C1 segment of cervical spinal cord (tissue), 14 donors: ENCODE measurements around the gene PARP8.
"Not testable (repeated sequence)": the region's sequence is repeated elsewhere in the genome, so short reads cannot be mapped to it uniquely, and the experiment has no call there.

Experiments used
- DNase-seq, 14 donors: peaks; one replicate each; lab custom pipeline; 2025; lab: John Stamatoyannopoulos, UW

Gene PARP8

GRCh38 chr5:50666261-50667022 lies at the start of gene PARP8:
PARP8 (plus strand) TSS chr5:50666637; CDS start chr5:50667096, 459 bp downstream.
- DNase-seq = peak in 10 of 14 donors; percentile 20 to 69 (median 46)

- DNase-seq = no peak
Measured at GRCh38 chr5:50623666-50624065, 42.8 kb upstream of the PARP8 start.

- DNase-seq = peak in 1 of 14 donors; percentile 2
Measured at GRCh38 chr5:50634866-50635265, 31.6 kb upstream of the PARP8 start.

GRCh38 chr5:50637576-50637975 lies 28.9 kb upstream of the PARP8 start:
- not testable (repeated sequence) for DNase-seq

- DNase-seq = no peak
Measured at GRCh38 chr5:50646591-50646990, 19.8 kb upstream of the PARP8 start.

GRCh38 chr5:50647726-50648125 lies 18.7 kb upstream of the PARP8 start:
- no peak for DNase-seq

GRCh38 chr5:50653946-50654345 lies 12.5 kb upstream of the PARP8 start:
- no peak for DNase-seq

- no peak for DNase-seq
Measured at GRCh38 chr5:50655067-50655809, 11.2 kb upstream of the PARP8 start.

- no peak for DNase-seq
Measured at GRCh38 chr5:50655810-50656205, 10.6 kb upstream of the PARP8 start.

GRCh38 chr5:50657044-50657443 lies 9.4 kb upstream of the PARP8 start:
- DNase-seq = no peak

- DNase-seq = no peak
Measured at GRCh38 chr5:50658246-50658645, 8.2 kb upstream of the PARP8 start.

- peak in 3 of 14 donors; percentile 4 to 26 (median 7) for DNase-seq
Measured at GRCh38 chr5:50663636-50664035, 2.8 kb upstream of the PARP8 start.

- DNase-seq = no peak
Measured at GRCh38 chr5:50665091-50665490, 1.3 kb upstream of the PARP8 start.

GRCh38 chr5:50665761-50666202 lies 655 bp upstream of the PARP8 start:
- DNase-seq = peak in 1 of 14 donors; percentile 22

GRCh38 chr5:50667023-50667652 lies 701 bp downstream of the PARP8 start:
- peak in 10 of 14 donors; percentile 27 to 74 (median 46) for DNase-seq

GRCh38 chr5:50667653-50668595 lies 1.5 kb downstream of the PARP8 start:
- DNase-seq = peak in 11 of 14 donors; percentile 15 to 74 (median 41)

- DNase-seq = not testable (repeated sequence)
Measured at GRCh38 chr5:50668636-50669035, 2.2 kb downstream of the PARP8 start.

- DNase-seq = no peak
Measured at GRCh38 chr5:50672663-50673062, 6.2 kb downstream of the PARP8 start.

- not testable (repeated sequence) for DNase-seq
Measured at GRCh38 chr5:50673444-50673843, 7.0 kb downstream of the PARP8 start.

GRCh38 chr5:50675385-50675784 lies 8.9 kb downstream of the PARP8 start:
- DNase-seq = no peak

- DNase-seq = not testable (repeated sequence)
Measured at GRCh38 chr5:50679554-50679953, 13.1 kb downstream of the PARP8 start.
